DOHH2 (cell line): Measurements from ENCODE around the gene SULT2B1.

ENCODE experiments used
- H3F3A ChIP-seq: fragments of 200-600 bp; sonication (generic), shearing (Covaris generic); 2 replicates; pipeline ENCODE4 v1.6.0; 2016; ENCODE audit warnings: antibody characterized with exemption, mild to moderate bottlenecking; ENCODE audit not compliant: control insufficient read depth, insufficient read depth
- H3K27ac ChIP-seq: fragments of 200-600 bp; sonication (generic); 2 replicates; pipeline ENCODE4 v1.5.1; 2014; ENCODE audit warnings: low read depth, mild to moderate bottlenecking, low read length, moderate library complexity
- H3K27me3 ChIP-seq: fragments of 200-600 bp; sonication (generic); 2 replicates; pipeline ENCODE4 v1.6.1; 2014; ENCODE audit warnings: mild to moderate bottlenecking, low read length, mixed read lengths; ENCODE audit not compliant: control insufficient read depth
- H3K36me3 ChIP-seq: fragments of 200-600 bp; sonication (generic); 2 replicates; pipeline ENCODE4 v1.6.1; 2014; ENCODE audit warnings: mild to moderate bottlenecking, low read length, moderate library complexity, mixed read lengths; ENCODE audit not compliant: control insufficient read depth
- H3K4me1 ChIP-seq: fragments of 200-600 bp; sonication (generic); 2 replicates; pipeline ENCODE4 v1.6.1; 2014; ENCODE audit warnings: mild to moderate bottlenecking, low read length, mixed read lengths; ENCODE audit not compliant: control insufficient read depth
- H3K4me2 ChIP-seq: fragments of 200-600 bp; sonication (generic); 2 replicates; pipeline ENCODE4 v1.6.0; 2014; ENCODE audit warnings: mild to moderate bottlenecking, low read length, moderate library complexity
- H3K4me3 ChIP-seq: fragments of 200-600 bp; sonication (generic); 2 replicates; pipeline ENCODE4 v1.5.1; 2014; ENCODE audit warnings: mild to moderate bottlenecking, low read length, mixed read lengths
- H3K79me2 ChIP-seq: fragments of 200-600 bp; sonication (generic); 2 replicates; pipeline ENCODE4 v1.6.1; 2014; ENCODE audit warnings: mild to moderate bottlenecking, low read length, mixed read lengths; ENCODE audit not compliant: control insufficient read depth
- H3K9me2 ChIP-seq: fragments of 200-600 bp; sonication (generic); replicated peaks from 2 replicates; pipeline ENCODE4 v1.6.1; 2014; ENCODE audit warnings: mild to moderate bottlenecking, low read length, mixed read lengths; ENCODE audit not compliant: control insufficient read depth
- H3K9me3 ChIP-seq: fragments of 200-600 bp; sonication (generic); 2 replicates; pipeline ENCODE4 v1.6.1; 2014; ENCODE audit warnings: antibody characterized with exemption, low read length, mixed read lengths; ENCODE audit not compliant: control insufficient read depth, insufficient read depth
- H4K20me1 ChIP-seq: fragments of 200-600 bp; sonication (generic); 2 replicates; pipeline ENCODE4 v1.6.0; 2014; ENCODE audit warnings: low read depth, mild to moderate bottlenecking, antibody characterized with exemption, low read length, moderate library complexity; ENCODE audit not compliant: control insufficient read depth, insufficient read depth
- CTCF ChIP-seq: fragments of 200-600 bp; sonication (generic); IDR thresholded peaks from one replicate; pipeline ENCODE4 v1.5.1; 2014; ENCODE audit warnings: antibody characterized with exemption, mild to moderate bottlenecking, low read depth, low read length; ENCODE audit not compliant: poor library complexity, severe bottlenecking
- EZH2phosphoT487 ChIP-seq: fragments of 200-600 bp; sonication (generic); IDR thresholded peaks from 2 replicates; pipeline ENCODE4 v1.6.1; 2017; ENCODE audit warnings: borderline replicate concordance, mild to moderate bottlenecking, antibody characterized with exemption, low read length, moderate library complexity, mixed read lengths

The SULT2B1 gene

DNA sequence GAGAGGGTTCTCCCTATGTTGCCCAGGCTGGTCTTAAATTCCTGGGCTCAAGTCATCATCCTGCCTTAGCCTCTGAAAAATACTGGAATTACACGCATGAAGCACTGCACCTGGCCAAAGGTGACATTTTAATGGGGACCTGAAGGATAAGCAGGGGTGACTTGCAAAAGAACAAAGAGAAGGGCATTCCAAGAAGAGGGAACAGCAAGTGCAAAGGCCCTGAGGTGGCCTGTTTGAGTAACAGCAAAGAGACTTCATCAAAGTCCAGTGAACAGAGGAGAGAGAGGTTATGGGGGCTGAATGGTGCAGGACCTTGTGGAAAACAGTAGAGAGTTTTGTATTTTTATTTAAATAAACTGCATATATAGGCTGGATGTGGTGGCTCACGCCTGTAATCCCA lies 89.9 kb downstream of the SULT2B1 start:
- H3K4me3 ChIP-seq: no peak overlapping the region
- H3F3A ChIP-seq: peaks cover 13% of the 10 kb centered on the region
- no peaks in the 10 kb centered on the region for H3K9me2 ChIP-seq
- no peak overlapping the region for H3K4me2 ChIP-seq
- 0 out of 2 replicates have a peak, but pooled peaks cover 4% of the 10 kb centered on the region for H3K36me3 ChIP-seq
- no peaks in the 10 kb centered on the region for H3K27me3 ChIP-seq
- no peak overlapping the region for H3K27ac ChIP-seq
- no peaks in the 10 kb centered on the region for H4K20me1 ChIP-seq
- TF ChIP-seq CTCF (no peak), EZH2phosphoT487 (no peak)
- H3K79me2 ChIP-seq: no peaks in the 10 kb centered on the region
- peaks cover 42% of the 10 kb centered on the region for H3K4me1 ChIP-seq
- H3K9me3 ChIP-seq: no peaks in the 10 kb centered on the region

DNA sequence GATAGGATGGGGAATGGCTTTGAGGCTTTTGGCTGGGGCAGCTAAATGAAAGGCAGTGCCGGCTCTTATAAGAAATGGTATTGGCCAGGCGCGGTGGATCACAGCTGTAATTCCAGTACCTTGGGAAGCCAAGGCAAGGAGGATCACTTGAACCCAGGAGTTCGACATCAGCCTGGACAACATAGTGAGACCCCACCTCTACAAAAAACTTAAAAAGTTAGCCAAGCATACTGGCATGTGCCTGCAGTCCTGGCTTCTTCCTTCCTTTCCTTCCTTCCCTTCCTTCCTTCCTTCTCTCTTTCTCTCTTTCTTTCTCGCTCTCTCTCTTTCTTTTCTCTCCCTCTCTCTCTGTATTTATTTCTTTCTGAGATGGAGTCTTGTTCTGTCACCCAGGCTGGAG lies 90.9 kb downstream of the SULT2B1 start:
- H3K4me2 ChIP-seq: no peak overlapping the region
- no peaks in the 10 kb centered on the region for H3K9me3 ChIP-seq
- H3F3A ChIP-seq: peaks cover 18% of the 10 kb centered on the region
- H3K27me3 ChIP-seq: no peaks in the 10 kb centered on the region
- H3K9me2 ChIP-seq: no peaks in the 10 kb centered on the region
- H3K4me1 ChIP-seq: peaks cover 47% of the 10 kb centered on the region
- H3K79me2 ChIP-seq: no peaks in the 10 kb centered on the region
- H3K27ac ChIP-seq: no peak overlapping the region
- TF ChIP-seq CTCF: no peak
- TF ChIP-seq EZH2phosphoT487: no peak
- H3K36me3 ChIP-seq: 0 out of 2 replicates have a peak, but pooled peaks cover 4% of the 10 kb centered on the region
- H4K20me1 ChIP-seq: no peaks in the 10 kb centered on the region
- H3K4me3 ChIP-seq: no peak overlapping the region

DNA sequence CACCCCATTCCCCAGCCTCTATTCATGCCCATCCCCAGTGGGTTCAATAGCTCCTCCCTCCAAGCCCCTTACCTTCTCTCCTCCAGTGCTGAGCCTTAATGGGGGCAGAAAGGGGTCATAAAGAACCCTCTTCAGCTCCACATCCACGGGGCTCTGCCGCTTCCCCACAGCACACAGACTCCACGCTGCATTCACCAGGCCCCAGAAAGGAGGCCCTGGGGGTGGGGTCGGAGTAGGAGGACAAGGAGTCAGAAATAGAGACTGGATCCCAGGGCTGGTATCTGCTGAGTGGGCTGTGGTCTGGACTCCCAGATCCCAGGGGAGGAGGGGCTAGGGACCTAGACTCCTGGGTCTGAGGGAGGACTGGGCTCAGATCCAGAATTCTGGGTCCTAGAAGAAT lies 92.4 kb downstream of the SULT2B1 start:
- Histone ChIP-seq H3K4me2 (peak overlapping the region; percentile 96), H3K27me3 (no peaks in the 10 kb centered on the region), H3K9me2 (no peaks in the 10 kb centered on the region), H3K27ac (no peak overlapping the region), H3F3A (peaks cover 20% of the 10 kb centered on the region), H4K20me1 (no peaks in the 10 kb centered on the region), H3K9me3 (no peaks in the 10 kb centered on the region), H3K36me3 (no peaks in the 10 kb centered on the region), H3K4me3 (peak overlapping the region; percentile 77), H3K79me2 (no peaks in the 10 kb centered on the region), H3K4me1 (peaks cover 47% of the 10 kb centered on the region)
- no peak for TF ChIP-seq EZH2phosphoT487
- TF ChIP-seq CTCF: no peak
